DMS153 (cell line): Measurements from ENCODE around the gene ATP13A1.

ENCODE experiments used
- DNase-seq: peaks from one replicate; lab custom pipeline; 2025; lab: John Stamatoyannopoulos, UW

ATP13A1 gene

GRCh38 chr19:19662871-19663255, 613 bp downstream of the ATP13A1 start:
- no peak for DNase-seq

GRCh38 chr19:19662344-19662743, 1.1 kb downstream of the ATP13A1 start:
- no peak for DNase-seq

- no peak for DNase-seq
Measured at GRCh38 chr19:19661675-19662251, 1.7 kb downstream of the ATP13A1 start.

GRCh38 chr19:19661141-19661674, 2.3 kb downstream of the ATP13A1 start:
- no peak for DNase-seq

DNA sequence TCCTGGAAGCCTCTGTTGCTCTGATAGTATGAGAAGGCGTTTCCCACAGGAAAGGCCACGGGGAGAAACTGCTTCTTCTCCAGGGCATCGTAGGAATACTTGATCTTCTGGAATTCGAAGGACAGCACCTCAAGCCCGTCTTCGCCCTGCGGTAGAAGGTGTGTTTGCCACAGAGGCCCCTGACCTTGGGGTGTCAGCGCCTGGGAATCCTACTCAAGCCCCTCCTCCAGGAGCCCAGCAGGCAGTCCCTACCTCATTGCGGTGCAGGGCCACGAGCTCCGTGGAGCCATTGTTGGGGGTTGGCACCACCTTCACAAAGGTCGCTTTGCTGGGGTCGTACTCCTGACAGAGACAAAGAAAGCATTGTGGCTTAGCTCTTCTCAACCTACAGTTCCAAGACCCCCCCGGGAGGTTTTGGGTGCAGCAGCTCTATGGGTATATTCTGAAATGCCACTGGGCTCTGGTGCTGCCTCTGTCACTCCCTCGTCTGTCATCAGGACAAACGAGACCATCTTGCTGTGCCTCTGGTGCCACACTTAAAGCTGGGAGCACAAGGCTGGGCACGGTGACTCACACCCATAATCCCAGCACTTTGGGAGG, 3.7 kb downstream of the ATP13A1 start:
- no peak for DNase-seq

DNA sequence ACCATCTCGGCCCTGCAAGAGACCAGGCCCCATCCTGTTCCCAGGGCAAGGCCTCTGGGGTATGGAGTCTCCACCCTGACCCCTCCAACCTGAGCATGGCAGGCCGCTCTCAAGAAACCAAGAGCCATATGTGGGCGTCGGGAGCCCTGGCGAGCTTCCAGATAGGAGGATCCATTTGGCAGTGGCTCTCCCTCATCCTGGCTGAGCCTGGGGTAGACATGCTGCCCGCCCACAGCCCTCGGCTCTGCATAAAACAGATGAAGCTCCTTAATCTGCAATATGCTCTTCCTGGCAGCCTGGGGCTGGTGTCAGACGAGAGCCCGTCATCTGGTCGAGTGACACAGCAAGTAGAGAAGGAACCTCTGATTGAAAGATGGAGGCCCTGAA, 6.1 kb downstream of the ATP13A1 start:
- DNase-seq: no peak

- DNase-seq: no peak
Measured at GRCh38 chr19:19656451-19657396, 6.8 kb downstream of the ATP13A1 start.

DNA sequence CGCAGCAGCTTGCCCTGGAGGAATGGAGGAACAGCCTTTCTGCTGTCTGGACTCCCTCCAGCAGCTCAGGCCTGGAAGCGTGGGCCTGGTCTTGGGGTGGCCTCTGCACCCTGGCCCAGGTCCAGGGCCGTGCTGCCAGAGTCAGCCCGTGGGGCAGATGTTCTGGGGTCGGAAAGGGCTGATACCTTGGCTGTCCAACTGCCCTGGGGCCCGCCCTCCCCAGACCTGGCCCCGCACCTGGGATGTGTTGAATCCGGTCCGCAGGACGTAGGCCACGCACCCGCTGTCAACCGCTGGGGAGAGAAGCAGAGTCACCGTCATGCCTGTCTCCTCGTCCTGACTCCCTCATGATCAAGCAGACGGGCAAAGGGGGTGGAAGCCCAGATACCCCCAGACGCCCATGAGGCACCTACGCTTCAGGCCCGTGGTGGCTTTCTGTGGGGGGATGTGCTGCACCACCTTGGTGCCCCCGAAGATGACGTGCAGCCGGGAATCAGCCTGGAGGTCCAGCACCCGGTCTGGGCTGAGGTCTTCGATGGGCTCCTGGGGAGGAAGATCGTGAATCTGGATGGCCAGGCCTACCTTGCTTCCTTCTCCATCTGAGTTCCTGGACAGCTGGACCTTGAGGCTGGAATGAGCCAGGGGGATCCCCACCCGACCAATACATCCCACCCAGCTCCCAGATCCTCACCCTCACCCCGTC, 7.7 kb downstream of the ATP13A1 start:
- DNase-seq: no peak

GRCh38 chr19:19655051-19655594, 8.4 kb downstream of the ATP13A1 start:
- DNase-seq: no peak

DNA sequence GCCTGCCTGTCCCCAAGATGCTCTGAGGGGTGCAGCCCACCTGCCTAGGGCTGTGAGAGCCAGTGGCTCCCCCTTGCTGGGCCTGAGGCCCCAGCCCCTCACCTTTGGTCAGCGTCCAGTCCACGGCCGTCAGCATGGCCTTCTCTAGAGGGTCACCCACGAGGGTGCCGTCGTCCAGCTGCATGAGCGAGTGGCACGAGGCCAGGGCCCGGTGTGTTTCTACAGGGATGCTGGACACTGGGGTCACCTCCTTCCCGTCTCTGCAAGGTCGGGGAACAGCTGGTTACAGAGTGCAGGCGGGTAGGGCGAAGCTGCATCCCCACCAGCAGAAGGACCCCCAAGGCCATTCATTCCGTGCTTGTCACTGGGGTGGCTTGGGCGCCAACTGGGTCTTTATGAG, 9.0 kb downstream of the ATP13A1 start:
- no peak for DNase-seq

- no peak for DNase-seq
Measured at GRCh38 chr19:19653597-19654147, 9.8 kb downstream of the ATP13A1 start.

- DNase-seq: no peak
Measured at GRCh38 chr19:19652482-19653295, 10.8 kb downstream of the ATP13A1 start.

DNA sequence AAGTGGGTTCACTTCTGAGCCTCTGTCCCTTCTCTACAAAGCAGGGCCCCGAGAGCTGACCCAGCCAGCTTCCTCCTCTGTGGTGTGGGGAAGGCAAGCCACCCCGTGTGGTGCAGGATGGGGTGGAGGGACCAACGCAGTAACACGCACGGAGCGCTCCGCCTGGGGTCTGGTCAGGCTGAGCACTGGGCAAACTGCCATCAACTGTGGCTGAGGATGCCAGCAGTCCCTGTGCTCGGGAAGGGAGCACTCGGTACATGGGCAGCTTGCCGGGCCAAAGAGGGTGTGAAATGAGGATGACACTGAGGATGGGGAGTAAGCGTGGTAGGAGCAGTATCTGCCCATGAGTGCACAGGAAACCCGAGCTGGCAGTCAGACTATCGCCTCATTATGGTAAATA, 12.4 kb downstream of the ATP13A1 start:
- no peak for DNase-seq

DNA sequence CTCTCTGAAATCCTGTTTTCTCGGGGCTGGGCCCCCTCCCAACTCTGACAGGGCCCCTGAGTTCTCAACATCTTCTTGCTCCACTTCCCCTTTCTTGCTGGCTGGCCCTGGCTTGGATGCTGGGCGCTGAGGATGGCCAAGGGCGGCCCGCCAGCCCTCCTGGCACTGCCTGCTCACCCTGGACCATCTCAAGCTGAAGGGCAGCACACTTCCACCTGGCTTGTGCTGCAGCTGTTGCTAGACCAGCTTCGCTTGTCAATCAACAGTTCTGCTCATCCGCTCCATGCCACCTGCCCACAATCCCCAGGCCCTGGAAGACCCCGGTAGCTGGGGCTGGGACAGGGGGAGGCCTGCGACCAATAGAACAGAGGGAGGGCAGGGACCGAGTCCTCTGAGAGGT, 13.1 kb downstream of the ATP13A1 start:
- DNase-seq: no peak

DNA sequence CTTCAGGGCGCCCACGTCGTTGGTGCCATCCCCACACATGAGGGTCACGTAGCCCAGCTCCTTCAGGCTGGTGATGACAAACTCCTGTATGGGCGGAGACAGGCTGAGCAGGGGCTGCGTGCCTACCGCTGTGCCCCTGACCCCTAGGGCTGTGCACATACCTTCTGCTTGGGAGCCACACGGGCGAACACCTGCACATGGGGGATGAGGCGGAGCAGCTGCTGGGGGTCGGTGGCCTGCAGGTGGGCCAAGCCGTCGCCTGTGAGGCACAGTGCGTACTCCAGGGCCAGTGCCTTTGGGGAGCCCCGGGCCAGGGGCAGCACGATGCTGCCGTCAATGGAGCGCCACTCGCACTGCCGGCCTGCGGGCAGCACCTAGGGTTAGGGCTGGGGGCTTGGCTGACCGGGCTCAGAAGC, 13.9 kb downstream of the ATP13A1 start:
- no peak for DNase-seq

- DNase-seq: no peak
Measured at GRCh38 chr19:19649155-19649554, 14.3 kb downstream of the ATP13A1 start.

- no peak for DNase-seq
Measured at GRCh38 chr19:19647037-19647835, 16.2 kb downstream of the ATP13A1 start.

DNA sequence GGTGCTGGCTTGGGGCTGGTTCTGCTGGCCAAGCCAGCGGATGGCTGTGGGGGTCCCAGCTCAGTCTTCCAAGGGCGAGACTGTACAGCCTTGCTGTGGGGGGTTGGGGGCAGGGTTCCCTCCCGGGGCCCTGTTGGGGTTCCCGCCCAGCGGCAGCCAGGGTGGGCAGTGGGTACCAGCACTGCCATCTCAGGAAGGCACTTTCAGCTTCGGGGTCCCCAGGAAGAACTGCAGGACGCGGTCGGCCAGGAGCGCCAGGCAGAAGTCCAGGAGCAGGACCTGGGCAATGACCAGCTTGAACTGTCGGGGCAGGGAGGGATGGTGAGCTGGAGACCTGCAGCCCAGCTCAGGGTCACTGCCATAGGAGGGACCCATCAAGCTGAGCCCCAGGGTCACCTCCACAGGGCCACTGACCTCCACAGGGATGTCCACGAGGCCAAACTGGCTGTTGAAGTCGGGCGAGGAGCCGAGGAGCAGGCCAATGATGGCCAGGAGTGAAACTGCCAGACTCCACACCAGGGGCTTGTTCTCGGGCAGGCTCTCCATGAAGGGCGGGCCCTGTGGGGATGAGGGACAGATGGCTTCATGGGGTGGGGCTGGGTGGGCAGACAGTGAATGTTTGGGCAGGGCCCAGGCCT, 18.1 kb downstream of the ATP13A1 start:
- no peak for DNase-seq

DNA sequence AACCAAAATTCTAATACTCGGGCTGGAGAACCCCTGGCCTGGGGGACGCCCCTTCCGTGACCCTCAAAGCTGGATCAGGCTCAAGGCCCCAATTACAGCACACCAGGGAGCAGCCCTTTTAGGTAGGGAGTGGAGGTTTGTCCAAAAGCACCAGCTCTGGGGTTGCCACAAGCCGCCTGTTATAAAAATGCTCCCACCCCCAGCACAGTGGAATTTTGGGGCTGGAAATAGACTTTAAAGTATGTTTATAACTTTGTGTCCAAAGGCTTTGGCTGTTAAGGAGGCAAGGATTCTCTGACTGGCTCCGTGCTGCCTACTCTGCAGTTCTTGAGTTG, 19.5 kb downstream of the ATP13A1 start:
- DNase-seq: no peak
